IPS DF 6.9 (cell line): Measurements from ENCODE around the gene SUSD4.
A peak's percentile ranks its signal among the peaks of the same experiment; 100 is the strongest.
"Not testable (repeated sequence)": the region's sequence is repeated elsewhere in the genome, so short reads cannot be mapped to it uniquely, and the experiment has no call there.

Experiments used
- DNase-seq: peaks from one replicate; pipeline ENCODE4 v3.0.0-alpha.2; 2013; ENCODE audit warnings: low read depth, low spot score
- H3K27ac ChIP-seq: one replicate; pipeline ENCODE4 v1.5.1; 2013; ENCODE audit warnings: low read length, control low read depth
- H3K27me3 ChIP-seq: 2 replicates; pipeline ENCODE4 v1.6.1; 2013; ENCODE audit warnings: mild to moderate bottlenecking, low read length; ENCODE audit not compliant: control insufficient read depth, insufficient read depth
- H3K36me3 ChIP-seq: 2 replicates; pipeline ENCODE4 v1.6.1; 2013; ENCODE audit warnings: low read length; ENCODE audit not compliant: control insufficient read depth, insufficient read depth
- H3K4me1 ChIP-seq: 2 replicates; pipeline ENCODE4 v1.6.1; 2013; ENCODE audit warnings: low read length; ENCODE audit not compliant: control insufficient read depth, insufficient read depth
- H3K4me3 ChIP-seq: 2 replicates; pipeline ENCODE4 v1.5.1; 2013; ENCODE audit warnings: mild to moderate bottlenecking, low read length
- H3K9me3 ChIP-seq: 2 replicates; pipeline ENCODE4 v1.6.1; 2013; ENCODE audit warnings: low read length, inconsistent platforms; ENCODE audit not compliant: control insufficient read depth, insufficient read depth
- WGBS: extraction: QIAGEN DNeasy Blood & Tissue Kit; methylation state at CpG from one replicate; pipeline ENCODE4 v1.1.7; 2013; ENCODE audit warnings: mixed read lengths, missing lambda C conversion rate; ENCODE audit not compliant: insufficient read length, insufficient coverage; 5-methylcytosine and 5-hydroxymethylcytosine counted together

SUSD4 gene, protein sequence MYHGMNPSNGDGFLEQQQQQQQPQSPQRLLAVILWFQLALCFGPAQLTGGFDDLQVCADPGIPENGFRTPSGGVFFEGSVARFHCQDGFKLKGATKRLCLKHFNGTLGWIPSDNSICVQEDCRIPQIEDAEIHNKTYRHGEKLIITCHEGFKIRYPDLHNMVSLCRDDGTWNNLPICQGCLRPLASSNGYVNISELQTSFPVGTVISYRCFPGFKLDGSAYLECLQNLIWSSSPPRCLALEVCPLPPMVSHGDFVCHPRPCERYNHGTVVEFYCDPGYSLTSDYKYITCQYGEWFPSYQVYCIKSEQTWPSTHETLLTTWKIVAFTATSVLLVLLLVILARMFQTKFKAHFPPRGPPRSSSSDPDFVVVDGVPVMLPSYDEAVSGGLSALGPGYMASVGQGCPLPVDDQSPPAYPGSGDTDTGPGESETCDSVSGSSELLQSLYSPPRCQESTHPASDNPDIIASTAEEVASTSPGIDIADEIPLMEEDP

DNA sequence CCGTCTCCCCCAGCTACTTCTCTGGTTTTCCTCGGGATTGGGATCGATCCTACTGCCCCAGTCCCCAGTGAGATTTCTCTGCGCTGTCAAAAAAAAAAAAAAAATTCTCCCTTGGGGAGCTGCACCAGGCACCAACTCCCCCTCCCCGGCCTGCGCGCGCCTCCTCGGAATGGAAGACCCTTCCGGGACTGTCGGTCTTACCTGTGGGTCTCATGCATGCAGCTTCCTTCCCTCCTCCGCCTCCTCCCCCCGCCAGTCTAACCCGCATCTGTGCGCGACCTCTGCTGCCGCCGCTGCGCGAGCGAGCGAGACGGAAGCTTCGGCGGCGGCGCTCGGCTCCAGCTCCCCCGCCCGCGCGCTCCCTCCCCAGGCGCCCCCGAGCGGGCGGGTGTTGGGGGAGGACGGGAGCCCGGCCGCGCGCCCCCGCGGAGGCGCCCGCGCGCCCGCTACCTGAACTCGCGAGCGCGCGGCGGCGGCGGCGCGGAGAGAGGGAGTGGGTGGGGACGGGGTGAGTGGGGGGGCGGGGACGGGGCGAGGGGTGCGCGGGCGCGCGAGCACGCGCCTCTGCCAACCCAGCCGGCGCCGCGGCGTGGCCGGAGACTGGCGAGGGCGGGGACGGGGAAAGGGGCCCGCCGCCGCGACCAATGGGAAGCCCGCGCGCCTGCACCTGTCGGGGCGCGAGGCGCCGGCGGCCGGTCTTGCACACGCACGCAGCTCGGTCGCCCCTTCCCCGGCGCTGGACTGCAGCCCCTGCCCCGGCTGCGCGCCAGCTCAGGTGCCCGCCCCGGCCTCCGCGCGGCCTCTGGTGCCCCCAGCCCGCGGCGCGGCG, at the start of gene SUSD4:
Gene SUSD4, minus strand, starts transcription at position 321 of the 829 bp plus-strand sequence. CDS start 751 bp downstream, outside the sequence.
- no peak for DNase-seq
- Histone ChIP-seq H3K9me3 (no peaks in the 10 kb centered on the region), H3K27ac (no peak within 1 kb of the TSS), H3K4me1 (no peaks in the 10 kb centered on the region), H3K36me3 (no peaks in the 10 kb centered on the region), H3K4me3 (peak within 1 kb of the TSS; percentile 72; the same call in 1 of the 2 replicates), H3K27me3 (peaks cover 10% of the 10 kb centered on the region; the same call in 1 of the 2 replicates)
- WGBS: no CpG with 5 or more reads among the region's 111 CpGs

DNA sequence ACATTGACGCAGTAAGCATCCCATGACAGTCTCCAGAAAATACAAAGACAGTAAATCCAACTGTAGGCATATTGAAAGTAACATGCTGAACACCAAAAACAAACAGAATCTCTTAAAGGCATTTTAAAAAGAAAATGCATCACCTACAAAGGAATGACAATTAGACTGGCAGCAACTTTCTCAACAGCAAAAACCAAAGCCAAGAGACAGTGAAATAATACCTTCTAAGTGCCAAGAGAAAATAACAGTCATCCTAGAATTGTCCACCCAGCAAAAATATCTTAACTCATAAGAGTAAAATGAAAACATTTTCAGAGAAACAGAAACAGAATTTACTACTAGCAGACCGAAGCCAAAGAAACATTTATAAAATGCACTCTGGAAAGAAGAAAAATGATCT, 49.2 kb upstream of the SUSD4 start:
- DNase-seq: no peak

DNA sequence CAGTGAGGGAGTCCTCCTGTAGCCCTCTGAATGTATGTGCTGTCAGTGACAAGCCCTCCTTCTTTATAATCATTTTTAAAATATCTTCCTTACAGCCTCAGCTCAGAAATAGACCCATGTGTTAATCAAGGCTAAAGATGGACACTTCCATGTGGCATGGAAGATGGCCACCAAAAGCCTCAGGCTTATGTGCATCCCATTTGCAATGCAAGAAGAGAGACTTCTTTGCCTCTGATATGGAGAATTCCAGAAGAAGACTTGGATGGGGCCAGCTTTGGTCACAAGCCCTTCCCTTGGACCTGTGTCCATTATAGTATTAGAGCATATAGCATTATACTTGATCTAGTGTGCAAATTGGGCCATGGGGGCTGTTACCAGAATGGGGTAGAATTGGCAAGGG, 47.7 kb upstream of the SUSD4 start:
- H3K9me3 ChIP-seq: no peaks in the 10 kb centered on the region
- no peaks in the 10 kb centered on the region for H3K4me1 ChIP-seq
- no peak for DNase-seq
- H3K36me3 ChIP-seq: no peaks in the 10 kb centered on the region
- no peak overlapping the region for H3K27ac ChIP-seq
- no peak overlapping the region for H3K4me3 ChIP-seq
- H3K27me3 ChIP-seq: no peaks in the 10 kb centered on the region

More for the DNA sequence above, 49.2 kb upstream of the SUSD4 start:
- no peaks in the 10 kb centered on the region for H3K9me3 ChIP-seq
- H3K4me1 ChIP-seq: peaks cover under 1% of the 10 kb centered on the region; the same call in 1 of the 2 replicates
- no CpG with 5 or more reads among the region's 2 CpGs for WGBS
- no peak overlapping the region for H3K4me3 ChIP-seq
- no peak overlapping the region for H3K27ac ChIP-seq
- H3K36me3 ChIP-seq: no peaks in the 10 kb centered on the region
- no peaks in the 10 kb centered on the region for H3K27me3 ChIP-seq

DNA sequence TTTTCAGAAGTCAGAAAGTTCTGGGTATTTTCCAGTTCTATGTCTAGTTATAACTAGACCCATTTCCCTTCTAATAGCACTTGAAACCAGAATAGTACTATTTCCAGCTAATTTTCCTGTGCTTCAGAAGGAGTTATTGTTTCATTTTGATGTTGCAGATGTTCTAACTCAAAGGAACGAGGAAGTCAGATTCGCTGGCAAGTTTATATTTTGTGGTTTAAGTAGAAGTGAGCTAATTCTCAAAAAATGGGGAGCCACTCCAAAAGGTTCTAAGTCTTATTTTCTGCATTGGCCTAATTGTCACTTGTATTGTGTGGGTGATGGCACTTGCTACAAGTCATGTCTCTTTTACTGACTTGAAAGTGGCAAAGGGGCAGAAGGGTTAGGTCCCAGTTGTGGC, 47.3 kb upstream of the SUSD4 start:
- Histone ChIP-seq H3K27me3 (no peaks in the 10 kb centered on the region), H3K9me3 (no peaks in the 10 kb centered on the region), H3K4me3 (no peak overlapping the region), H3K4me1 (no peaks in the 10 kb centered on the region), H3K27ac (no peak overlapping the region), H3K36me3 (no peaks in the 10 kb centered on the region)
- no peak for DNase-seq
- WGBS: no CpG with 5 or more reads among the region's 2 CpGs

DNA sequence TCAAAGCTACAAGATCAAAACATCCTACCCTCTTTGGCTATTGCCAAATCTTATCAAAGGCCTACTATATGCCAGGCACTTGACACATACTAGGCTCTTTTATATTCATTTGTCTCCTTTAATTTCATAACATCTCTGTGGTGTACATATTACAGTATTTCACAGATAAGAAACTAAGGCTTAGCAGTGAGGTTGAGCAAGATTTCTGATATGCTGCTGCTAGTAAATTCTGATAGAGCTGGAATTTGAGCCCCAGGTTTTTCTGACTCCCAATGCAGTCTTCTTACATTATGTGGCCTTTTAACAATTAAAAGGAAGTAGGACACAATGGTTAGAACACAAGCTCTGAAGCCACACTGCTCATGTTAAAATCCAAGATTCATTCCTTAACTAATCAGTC, 46.1 kb upstream of the SUSD4 start:
- no peak for DNase-seq

DNA sequence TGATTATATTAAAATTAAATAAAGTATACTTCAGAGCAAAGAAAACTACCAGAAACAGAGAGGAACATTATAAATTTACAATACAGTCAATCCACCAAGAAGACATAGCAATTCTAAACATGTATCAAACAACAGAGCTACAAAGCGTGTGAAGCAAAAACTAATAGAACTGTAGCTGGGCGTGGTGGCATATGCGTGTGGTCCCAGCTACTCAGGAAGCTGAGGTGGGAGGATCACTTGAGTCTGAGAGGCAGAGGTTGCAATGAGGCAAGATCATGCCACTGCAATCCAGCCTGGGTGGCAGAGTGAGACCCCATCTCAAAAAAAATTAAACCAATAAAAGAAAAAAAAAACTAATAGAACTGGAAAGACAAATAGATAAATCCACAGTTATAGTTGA, 41.5 kb upstream of the SUSD4 start:
- DNase-seq: no peak
- Histone ChIP-seq H3K27ac (no peak overlapping the region), H3K36me3 (no peaks in the 10 kb centered on the region), H3K4me1 (no peaks in the 10 kb centered on the region), H3K4me3 (no peak overlapping the region), H3K27me3 (no peaks in the 10 kb centered on the region), H3K9me3 (no peaks in the 10 kb centered on the region)
- no CpG with 5 or more reads among the region's 3 CpGs for WGBS

More for the DNA sequence above, 46.1 kb upstream of the SUSD4 start:
- Histone ChIP-seq H3K27me3 (no peaks in the 10 kb centered on the region), H3K9me3 (no peaks in the 10 kb centered on the region), H3K4me1 (no peaks in the 10 kb centered on the region), H3K4me3 (no peak overlapping the region), H3K36me3 (no peaks in the 10 kb centered on the region), H3K27ac (no peak overlapping the region)

DNA sequence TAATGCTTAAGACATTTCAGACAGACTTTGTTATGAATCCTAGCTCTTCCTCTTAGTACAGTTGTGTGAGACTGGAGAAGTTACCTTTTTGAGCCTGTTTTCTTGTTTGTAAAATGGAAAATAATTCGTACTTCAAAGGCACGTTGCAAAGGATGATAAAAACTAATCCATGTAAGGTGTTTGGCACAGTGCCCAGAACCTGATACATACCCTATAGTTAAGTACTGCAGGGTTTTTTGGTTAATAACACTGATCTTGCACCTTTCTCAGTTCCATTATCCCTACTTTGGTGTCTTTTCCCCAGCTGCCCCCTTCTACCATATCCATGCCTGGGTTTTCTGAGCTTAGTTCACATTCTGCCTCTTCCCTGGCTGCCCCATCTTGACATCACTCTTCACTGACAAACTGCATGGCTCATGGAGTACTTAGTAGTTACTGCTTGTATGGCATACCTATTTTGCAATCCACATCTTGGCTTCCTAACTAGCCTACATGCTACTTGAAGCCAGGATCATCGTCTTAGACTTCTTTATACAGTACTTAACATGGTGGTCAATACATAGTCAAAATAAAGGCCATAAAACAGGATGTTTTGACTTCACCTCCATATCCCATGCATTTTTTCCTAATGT, 39.3 kb upstream of the SUSD4 start:
- H3K36me3 ChIP-seq: no peaks in the 10 kb centered on the region
- DNase-seq: no peak
- no CpG with 5 or more reads among the region's 3 CpGs for WGBS
- no peak overlapping the region for H3K4me3 ChIP-seq
- H3K9me3 ChIP-seq: no peaks in the 10 kb centered on the region
- H3K4me1 ChIP-seq: no peaks in the 10 kb centered on the region
- no peak overlapping the region for H3K27ac ChIP-seq
- H3K27me3 ChIP-seq: no peaks in the 10 kb centered on the region

DNA sequence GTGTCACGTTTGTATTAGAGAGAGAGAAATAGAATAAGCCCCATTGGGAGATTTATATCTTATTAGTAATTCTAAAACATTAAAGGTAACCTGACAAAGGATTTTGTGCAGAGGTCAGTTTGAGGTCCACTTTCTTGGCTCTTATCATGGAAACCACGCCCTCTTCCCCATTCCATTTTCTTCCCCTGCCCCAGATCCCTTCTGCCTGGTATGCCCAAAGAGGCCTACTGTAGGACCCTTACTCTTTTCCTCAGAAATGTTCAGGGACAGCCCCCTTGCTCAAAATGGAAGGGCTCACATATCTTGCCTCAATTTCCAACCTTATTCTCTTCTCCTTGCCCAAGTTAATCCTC, 38.8 kb upstream of the SUSD4 start:
- WGBS: no CpG with 5 or more reads among the region's 2 CpGs
- no peak overlapping the region for H3K4me3 ChIP-seq
- DNase-seq: no peak
- H3K9me3 ChIP-seq: no peaks in the 10 kb centered on the region
- no peaks in the 10 kb centered on the region for H3K27me3 ChIP-seq
- H3K36me3 ChIP-seq: no peaks in the 10 kb centered on the region
- H3K4me1 ChIP-seq: no peaks in the 10 kb centered on the region
- H3K27ac ChIP-seq: no peak overlapping the region

DNA sequence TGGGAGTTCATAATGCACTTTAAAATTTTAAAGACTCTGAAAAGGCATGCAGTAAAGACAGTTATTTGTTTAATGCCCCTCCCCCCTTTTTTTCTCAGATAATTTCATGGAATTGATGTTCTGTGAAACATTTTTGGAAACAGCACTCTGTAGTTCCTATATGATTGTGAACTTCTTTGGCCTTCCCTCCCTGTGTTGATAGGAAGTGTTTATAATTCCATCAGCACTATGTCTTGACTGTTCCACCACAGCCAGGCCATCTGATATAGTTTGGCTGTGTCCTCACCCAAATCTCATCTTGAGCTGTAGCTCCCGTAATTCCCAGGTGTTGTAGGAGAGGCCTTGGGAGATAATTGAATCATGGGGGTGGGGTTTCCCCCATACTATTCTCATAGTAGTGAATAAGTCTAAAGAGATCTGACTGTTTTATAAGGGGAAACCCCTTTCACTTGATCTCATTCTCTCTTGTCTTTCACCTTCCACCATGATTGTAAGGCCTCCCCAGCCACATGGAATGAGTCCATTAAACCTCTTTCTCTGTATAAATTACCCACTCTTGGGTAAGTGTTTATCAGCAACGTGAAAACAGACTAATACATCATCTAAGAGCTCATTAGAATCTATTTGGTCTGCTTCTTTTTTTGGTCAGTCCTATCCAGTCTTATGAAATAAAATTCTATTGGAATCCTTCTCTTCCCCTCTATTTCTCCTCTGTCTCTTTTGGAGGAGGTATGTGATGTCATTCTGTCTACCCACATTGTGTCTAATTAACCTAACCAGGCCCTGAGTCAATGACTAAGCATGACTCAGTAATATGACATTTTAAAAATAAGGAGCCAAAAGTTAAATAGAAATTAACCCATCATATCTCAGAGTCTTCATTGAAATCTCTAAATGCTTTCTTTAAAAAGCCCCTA, 38.2 kb upstream of the SUSD4 start:
- Histone ChIP-seq H3K4me1 (no peaks in the 10 kb centered on the region), H3K4me3 (no peak overlapping the region), H3K9me3 (no peaks in the 10 kb centered on the region), H3K27me3 (no peaks in the 10 kb centered on the region), H3K27ac (no peak overlapping the region), H3K36me3 (no peaks in the 10 kb centered on the region)
- no CpG with 5 or more reads among the region's 2 CpGs for WGBS
- DNase-seq: no peak

DNA sequence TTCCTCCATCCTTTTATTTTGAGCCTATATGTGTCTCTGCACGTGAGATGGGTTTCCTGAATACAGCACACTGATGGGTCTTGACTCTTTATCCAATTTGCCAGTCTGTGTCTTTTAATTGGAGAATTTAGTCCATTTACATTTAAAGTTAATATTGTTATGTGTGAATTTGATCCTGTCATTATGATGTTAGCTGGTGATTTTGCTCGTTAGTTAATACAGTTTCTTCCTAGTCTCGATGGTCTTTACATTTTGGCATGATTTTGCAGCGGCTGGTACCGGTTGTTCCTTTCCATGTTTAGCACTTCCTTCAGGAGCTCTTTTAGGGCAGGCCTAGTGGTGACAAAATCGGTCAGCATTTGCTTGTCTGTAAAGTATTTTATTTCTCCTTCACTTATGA, 35.4 kb upstream of the SUSD4 start:
- WGBS: no CpG with 5 or more reads among the region's 6 CpGs
- H3K27me3 ChIP-seq, H3K27ac ChIP-seq, H3K4me3 ChIP-seq, DNase-seq, H3K36me3 ChIP-seq, H3K4me1 ChIP-seq, H3K9me3 ChIP-seq: not testable (repeated sequence)
